Measurements from ENCODE around the gene TJP3. TPM values are rescaled to one million over a fixed set of nuclear protein-coding genes. Genes with fewer than 3 reads are reported as not detected.

TJP3 gene
- polyA plus RNA-seq, 6 donors from 2014 or later: 1.2 to 3.8 (median 2.0) TPM; not detected in 1

DNA sequence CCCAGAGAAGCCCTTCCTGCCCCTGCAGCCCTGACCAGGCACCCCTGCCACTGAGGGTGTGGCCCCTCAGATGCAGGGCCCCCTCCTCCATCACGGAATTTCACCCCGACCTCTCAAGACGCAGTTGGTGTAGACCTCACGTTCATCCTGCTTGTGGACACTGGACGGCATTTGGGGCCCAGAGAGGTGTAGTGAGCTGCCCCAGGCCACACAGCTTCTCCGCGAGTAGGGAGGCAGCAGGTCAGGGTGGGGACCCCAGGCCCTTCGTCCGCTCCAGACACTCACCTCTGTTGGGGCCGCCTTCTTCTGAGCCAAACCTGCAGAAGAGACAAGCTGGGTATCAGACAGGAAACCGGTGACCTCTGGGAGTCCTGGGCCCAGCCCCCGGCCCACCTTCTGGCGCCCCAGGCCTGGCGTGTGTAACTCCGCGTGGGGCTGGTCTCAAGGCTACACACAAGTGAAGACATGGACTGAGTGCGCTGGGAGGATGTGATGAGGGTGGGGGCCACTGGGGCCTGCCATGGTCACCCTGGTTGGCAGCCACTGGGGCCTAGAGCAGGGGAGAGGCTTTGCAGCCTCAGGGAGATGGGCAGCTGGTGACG, 41.0 kb upstream of the TJP3 start:
- Mint-ChIP-seq H3K27ac (no peak overlapping the region), H3K36me3 (no peaks in the 10 kb centered on the region), H3K4me3 (no peak overlapping the region), H3K4me1 (peaks cover 30 to 47% (median 45%) of the 10 kb centered on the region in 3 donors), H3K27me3 (peaks cover 0 to 16% (median 0%) of the 10 kb centered on the region in 3 donors), H3K9me3 (no peaks in the 10 kb centered on the region)
- no peak for DNase-seq
- ATAC-seq (ENCODE audit: low read depth in 2 of 2): no peak

GRCh38 chr19:3667766-3668165, 40.4 kb upstream of the TJP3 start:
- Mint-ChIP-seq H3K27me3 (peaks cover 0 to 21% (median 0%) of the 10 kb centered on the region in 3 donors), H3K9me3 (no peaks in the 10 kb centered on the region), H3K4me3 (no peak overlapping the region), H3K36me3 (no peaks in the 10 kb centered on the region), H3K27ac (no peak overlapping the region), H3K4me1 (peaks cover 33 to 52% (median 50%) of the 10 kb centered on the region in 3 donors)
- DNase-seq (no peak), ATAC-seq (ENCODE audit: low read depth in 2 of 2) (no peak)

GRCh38 chr19:3668331-3669081, 39.7 kb upstream of the TJP3 start:
- Mint-ChIP-seq H3K36me3 (no peaks in the 10 kb centered on the region), H3K4me3 (no peak overlapping the region), H3K27me3 (peaks cover 0 to 27% (median 0%) of the 10 kb centered on the region in 3 donors), H3K4me1 (peaks cover 36 to 52% (median 51%) of the 10 kb centered on the region in 3 donors), H3K9me3 (no peaks in the 10 kb centered on the region), H3K27ac (peak overlapping the region in 1 of 6 donors; percentile 28)
- ATAC-seq (ENCODE audit: low read depth in 2 of 2) (no peak), DNase-seq (no peak)

DNA sequence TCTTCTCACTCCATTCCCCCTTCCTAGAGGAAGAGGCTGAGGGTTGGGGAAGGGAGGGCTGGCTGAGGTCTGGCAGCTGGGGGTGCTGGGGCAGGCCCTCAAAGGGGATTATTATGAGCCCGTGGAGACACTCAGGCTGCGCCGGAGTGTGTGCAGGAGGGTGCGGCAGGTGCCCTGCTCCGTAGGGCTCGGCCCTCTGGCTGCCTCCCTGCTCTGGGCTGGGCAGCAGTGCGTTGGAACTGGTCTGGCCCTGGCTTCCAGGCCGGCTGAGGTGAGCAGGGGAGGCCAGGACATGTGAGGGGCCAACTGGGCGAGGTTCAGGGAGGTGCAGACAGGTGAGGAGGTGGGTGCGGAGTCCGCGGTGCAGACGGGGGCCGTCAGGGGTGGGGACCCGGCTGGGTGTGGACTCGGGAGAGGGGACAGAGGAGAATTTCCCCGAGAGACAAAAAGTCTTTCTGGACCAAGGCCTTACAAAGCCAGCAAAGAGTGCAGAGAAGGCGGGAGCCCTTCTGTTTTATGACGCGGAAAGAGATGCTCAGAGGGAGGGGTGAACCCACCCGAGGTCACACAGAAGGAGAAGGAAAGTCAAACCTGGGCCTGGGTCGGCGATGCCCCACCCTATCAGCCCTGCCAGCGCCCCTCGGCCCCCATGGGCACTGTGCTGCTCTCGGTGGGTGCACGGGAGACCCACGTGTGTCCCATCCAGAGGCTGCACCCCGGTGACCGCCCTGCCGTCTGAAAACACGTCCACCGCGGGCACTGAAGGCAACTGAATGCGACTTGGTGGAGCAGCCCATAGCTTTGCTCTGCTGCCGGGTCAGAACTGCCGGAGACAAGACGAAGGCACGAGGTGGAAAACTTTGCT, 38.9 kb upstream of the TJP3 start:
- Mint-ChIP-seq H3K9me3 (no peaks in the 10 kb centered on the region), H3K4me3 (no peak overlapping the region), H3K36me3 (no peaks in the 10 kb centered on the region), H3K27ac (no peak overlapping the region), H3K4me1 (peaks cover 34 to 52% (median 51%) of the 10 kb centered on the region in 3 donors), H3K27me3 (peaks cover 0 to 27% (median 0%) of the 10 kb centered on the region in 3 donors)
- ATAC-seq (ENCODE audit: low read depth in 2 of 2) (no peak), DNase-seq (no peak)

- Mint-ChIP-seq H3K27ac (peak overlapping the region in 1 of 6 donors; percentile 75), H3K9me3 (no peaks in the 10 kb centered on the region), H3K36me3 (no peaks in the 10 kb centered on the region), H3K4me3 (peak overlapping the region in 3 of 8 donors; percentile 43 to 77 (median 61)), H3K27me3 (peaks cover 0 to 27% (median 0%) of the 10 kb centered on the region in 3 donors), H3K4me1 (peaks cover 30 to 55% (median 47%) of the 10 kb centered on the region in 3 donors)
- DNase-seq (no peak), ATAC-seq (ENCODE audit: low read depth in 2 of 2) (no peak)
Observed at GRCh38 chr19:3669947-3670795, 38.0 kb upstream of the TJP3 start.

GRCh38 chr19:3670796-3671679, 37.1 kb upstream of the TJP3 start:
- Mint-ChIP-seq H3K9me3 (no peaks in the 10 kb centered on the region), H3K36me3 (no peaks in the 10 kb centered on the region), H3K27ac (peak overlapping the region in 2 of 6 donors; percentile 18 to 75), H3K4me3 (peak overlapping the region in 7 of 8 donors; percentile 36 to 83 (median 77)), H3K27me3 (peaks cover 0 to 27% (median 0%) of the 10 kb centered on the region in 3 donors), H3K4me1 (peaks cover 25 to 52% (median 41%) of the 10 kb centered on the region in 3 donors)
- ATAC-seq (ENCODE audit: low read depth in 2 of 2) (peak; percentile 26 to 41), DNase-seq (no peak)

- Mint-ChIP-seq H3K9me3 (no peaks in the 10 kb centered on the region), H3K4me1 (peaks cover 20 to 46% (median 36%) of the 10 kb centered on the region in 3 donors), H3K4me3 (peak overlapping the region in 7 of 8 donors; percentile 19 to 77 (median 35)), H3K27me3 (peaks cover 0 to 27% (median 0%) of the 10 kb centered on the region in 3 donors), H3K36me3 (no peaks in the 10 kb centered on the region), H3K27ac (peak overlapping the region in 2 of 6 donors; percentile 18 to 41)
- ATAC-seq (ENCODE audit: low read depth in 2 of 2) (peak; percentile 21 to 43), DNase-seq (no peak)
Observed at GRCh38 chr19:3671680-3672574, 36.3 kb upstream of the TJP3 start.

- Mint-ChIP-seq H3K36me3 (peaks cover 0 to 5% of the 10 kb centered on the region in 2 donors), H3K4me3 (peak overlapping the region in 1 of 8 donors; percentile 77), H3K27ac (peak overlapping the region in 1 of 6 donors; percentile 41), H3K9me3 (no peaks in the 10 kb centered on the region), H3K27me3 (peaks cover 0 to 27% (median 0%) of the 10 kb centered on the region in 3 donors), H3K4me1 (peaks cover 23 to 45% (median 36%) of the 10 kb centered on the region in 3 donors)
- ATAC-seq (ENCODE audit: low read depth in 2 of 2): no peak
- DNase-seq: no peak
Observed at GRCh38 chr19:3672575-3672948, 35.6 kb upstream of the TJP3 start.

DNA sequence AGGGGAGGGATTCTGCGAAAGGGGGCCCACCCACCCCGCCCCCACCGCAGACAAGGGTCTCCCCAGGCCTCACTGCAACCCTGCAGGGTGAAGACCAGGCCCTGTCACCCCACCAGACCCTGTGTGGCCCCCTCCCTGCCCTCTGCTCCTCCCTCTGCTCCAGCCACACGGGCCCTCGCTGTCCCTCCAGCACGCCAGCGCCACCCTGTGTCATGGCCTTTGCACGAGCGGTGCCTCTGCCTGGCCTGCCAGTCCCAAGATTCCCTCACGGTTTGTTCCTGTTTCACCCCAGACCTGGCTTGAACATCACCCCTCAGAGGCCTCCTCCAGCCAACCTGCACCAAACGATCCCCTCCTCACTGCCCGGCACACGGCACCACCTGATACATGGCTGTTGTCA, 35.2 kb upstream of the TJP3 start:
- H3K4me3 Mint-ChIP-seq: peak overlapping the region in 2 of 8 donors; percentile 41 to 45
- H3K27me3 Mint-ChIP-seq: peaks cover 0 to 27% (median 0%) of the 10 kb centered on the region in 3 donors
- peaks cover 23 to 44% (median 39%) of the 10 kb centered on the region in 3 donors for H3K4me1 Mint-ChIP-seq
- no peak overlapping the region for H3K27ac Mint-ChIP-seq
- no peaks in the 10 kb centered on the region for H3K9me3 Mint-ChIP-seq
- ATAC-seq (ENCODE audit: low read depth in 2 of 2) (no peak), DNase-seq (no peak)
- peaks cover 0 to 5% of the 10 kb centered on the region in 2 donors for H3K36me3 Mint-ChIP-seq

DNA sequence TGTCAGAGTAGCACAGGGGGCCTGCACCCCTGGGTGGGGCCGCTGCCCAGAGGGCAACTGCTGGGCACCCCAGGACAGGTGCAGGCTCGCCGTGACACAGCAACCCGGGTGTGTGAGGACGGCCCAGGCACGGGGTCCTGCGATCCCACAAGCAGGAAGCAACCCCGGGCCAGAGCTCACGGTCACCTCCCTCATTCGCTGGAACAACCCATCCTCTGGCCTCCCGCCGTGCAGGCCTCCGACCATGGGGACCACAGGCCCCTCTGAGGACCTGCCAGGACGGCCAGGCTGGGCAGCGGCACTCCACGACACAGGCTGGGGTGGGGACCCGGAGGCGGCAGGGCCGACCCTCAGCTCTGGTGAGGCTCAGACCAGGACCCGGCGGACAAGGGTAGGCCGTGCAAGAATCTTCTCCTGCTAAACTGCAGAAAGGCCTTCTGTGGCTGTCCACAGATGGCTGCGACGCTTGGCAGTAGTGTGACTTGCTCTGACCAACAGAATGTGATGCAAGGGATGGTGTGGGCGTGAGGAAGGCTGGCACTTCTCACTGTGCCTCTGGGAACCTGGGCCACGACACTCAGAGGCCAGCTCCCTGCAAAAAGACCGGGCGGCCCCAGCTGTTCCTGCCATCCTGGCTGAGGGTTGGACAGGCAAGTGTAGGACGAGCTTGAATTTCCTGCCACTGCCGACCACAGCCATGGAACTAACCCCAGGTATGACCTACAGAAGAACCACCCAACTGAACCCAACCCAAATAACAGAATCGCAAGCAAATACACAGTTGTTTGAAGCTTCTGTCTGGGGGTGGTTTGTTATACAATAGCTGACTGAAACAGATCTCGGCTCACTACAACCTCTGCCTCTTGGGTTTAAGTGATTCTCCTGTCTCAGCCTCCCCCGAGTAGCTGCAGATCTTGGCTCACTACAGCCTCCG, 34.4 kb upstream of the TJP3 start:
- ATAC-seq (ENCODE audit: low read depth in 2 of 2) (no peak), DNase-seq (no peak)
- Mint-ChIP-seq H3K27ac (no peak overlapping the region), H3K36me3 (peaks cover 0 to 5% of the 10 kb centered on the region in 2 donors), H3K4me1 (peaks cover 23 to 44% (median 41%) of the 10 kb centered on the region in 3 donors), H3K9me3 (no peaks in the 10 kb centered on the region), H3K4me3 (peak overlapping the region in 2 of 8 donors; percentile 25 to 41), H3K27me3 (peaks cover 0 to 27% (median 0%) of the 10 kb centered on the region in 3 donors)

All from naive B cell (primary cell).